HG03354 (cell line): ENCODE data around the gene LEAP2.

ENCODE experiments used
- ATAC-seq: cut with Tn5 transposase; IDR thresholded peaks from one replicate; pipeline ENCODE4 v1.9.1; 2021; ENCODE audit warnings: mild to moderate bottlenecking; ENCODE audit not compliant: unreplicated experiment, poor library complexity, severe bottlenecking

LEAP2 gene

DNA sequence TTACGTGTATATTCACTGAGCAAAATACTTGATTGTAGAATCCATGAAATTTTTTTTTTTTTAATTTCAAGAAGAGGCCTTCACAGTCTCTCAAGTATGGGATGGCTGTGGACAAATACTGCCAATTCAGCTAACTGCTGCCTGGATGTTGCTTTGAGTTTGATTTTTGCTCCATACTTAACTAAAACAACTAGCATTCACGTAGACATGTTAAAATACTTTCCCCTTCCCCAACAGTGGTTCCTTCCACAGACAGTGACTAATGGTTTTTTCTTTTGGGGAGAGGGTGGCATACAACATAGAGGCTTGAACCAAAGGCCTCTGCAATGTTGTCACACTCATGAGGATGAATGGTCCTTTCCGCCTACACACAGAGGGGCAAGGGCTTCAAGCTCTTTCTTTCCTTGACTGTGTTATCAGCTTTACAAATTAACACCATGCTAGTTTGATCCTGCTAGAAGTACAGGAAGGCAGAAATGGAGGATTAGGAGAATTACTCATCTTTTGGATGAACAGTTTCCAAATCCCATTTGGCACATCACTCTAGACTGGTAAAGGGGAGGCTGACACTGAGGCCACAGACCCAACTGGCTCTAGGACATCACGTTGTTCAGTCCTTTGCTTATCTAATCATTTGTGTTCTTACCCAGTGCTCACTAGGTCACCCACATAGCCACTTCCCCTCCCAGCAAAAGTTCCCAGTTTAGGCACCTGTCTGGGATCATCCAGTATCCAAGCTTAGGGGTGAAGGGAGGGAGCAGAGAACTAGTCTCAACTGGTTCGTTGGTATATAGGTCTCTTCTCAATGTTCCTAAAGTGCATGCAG, 1.8 kb upstream of the LEAP2 start:
- no peak for ATAC-seq

DNA sequence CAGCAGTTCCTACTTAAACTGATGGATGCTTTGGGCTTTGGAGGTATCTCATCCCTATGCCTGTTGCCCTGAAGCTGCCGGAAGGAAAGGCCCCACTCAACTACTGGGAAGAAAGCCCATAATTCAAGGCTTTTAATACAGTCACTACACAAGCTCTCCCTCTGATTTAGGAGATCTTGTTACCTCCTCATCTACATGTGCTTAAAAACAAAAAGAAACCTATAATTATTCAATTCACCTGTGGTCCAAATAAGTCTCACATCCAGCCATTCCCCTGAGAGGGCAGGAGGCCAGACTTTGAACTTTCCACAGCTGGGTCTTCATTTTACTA, 715 bp upstream of the LEAP2 start:
- no peak for ATAC-seq

DNA sequence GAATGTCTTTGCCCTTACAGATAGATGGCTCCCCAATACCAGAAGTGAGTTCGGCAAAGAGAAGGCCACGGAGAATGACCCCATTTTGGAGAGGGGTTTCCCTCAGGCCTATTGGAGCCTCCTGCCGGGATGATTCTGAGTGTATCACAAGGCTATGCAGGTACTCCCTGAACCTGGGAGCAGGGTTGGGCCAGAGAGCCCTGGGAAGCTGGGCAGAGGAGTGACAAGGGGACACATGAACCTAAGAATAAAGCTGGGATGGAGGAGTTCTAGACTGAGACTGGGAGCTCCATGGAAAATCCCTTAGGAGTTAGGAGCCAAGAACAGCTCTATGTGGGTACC, 433 bp downstream of the LEAP2 start:
- ATAC-seq: no peak

DNA sequence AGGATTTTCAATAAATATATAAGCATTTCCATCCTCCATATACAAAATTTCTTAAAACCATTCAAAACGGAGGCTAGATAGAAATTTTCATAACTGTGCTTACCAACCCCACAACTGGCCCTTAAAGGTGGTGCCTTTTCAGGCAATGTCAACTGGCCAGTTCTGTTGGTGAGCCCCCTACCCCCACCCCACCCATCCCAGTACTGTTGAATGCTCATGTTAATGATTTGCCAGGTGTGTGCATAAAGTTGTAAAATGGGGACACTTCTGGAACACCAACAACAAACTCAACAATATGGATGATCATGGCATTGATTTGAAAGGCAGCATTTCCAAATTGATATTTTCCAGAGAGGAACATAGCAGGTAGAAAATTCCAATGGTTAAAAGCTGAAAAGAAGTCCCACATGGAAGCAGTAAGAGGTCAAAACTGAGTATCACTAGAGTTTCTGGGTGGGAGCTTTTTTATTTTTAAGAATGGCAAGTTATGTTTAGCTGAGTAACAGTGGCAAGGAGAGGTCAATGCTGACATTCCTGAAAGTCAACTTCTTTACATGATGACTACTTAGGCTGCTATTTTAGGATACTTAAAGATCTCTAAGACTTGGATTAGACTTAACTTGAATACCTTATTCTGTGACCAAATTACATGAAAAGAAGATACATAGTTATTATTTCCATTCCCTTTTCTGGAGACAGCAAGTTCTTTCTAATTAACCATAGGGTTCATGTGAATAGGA, 2.7 kb downstream of the LEAP2 start:
- ATAC-seq: no peak

DNA sequence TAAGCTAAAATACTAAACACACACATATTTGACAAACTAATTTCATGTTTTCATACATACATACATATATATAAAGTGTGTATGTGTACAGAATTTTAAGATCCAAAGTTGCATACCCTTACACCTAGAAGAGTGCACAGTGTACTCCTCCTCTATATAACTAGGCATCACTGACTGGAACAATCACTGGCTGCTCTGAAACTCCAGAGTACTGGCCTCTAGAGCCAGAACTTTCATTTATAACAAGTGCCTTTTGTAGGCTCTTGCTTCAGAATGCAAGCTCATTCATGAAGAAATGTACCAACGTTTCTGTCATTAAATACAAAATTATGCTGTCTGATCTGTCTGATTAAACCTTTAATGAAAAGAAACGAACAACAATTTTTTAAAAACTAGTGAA, 4.0 kb downstream of the LEAP2 start:
- ATAC-seq: no peak

DNA sequence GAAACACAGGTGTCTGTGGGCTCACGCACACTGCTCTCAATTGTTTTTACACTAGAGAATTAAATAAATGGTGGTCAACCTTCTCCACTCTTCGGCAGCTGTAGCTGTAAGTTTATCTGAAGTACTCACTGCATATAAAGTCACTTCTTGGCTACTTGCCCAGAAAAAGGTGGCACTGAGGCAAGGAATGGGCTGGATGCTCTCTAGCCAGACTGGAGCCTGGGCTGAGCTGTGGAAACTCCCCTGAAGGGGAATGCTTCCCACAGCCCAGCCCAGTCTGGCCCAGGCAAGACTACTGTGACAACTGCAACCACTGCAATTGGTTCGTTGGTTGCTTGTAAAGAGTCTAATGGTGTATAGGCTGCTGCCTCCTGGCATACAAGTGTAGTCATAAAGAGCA, 4.5 kb downstream of the LEAP2 start:
- no peak for ATAC-seq

DNA sequence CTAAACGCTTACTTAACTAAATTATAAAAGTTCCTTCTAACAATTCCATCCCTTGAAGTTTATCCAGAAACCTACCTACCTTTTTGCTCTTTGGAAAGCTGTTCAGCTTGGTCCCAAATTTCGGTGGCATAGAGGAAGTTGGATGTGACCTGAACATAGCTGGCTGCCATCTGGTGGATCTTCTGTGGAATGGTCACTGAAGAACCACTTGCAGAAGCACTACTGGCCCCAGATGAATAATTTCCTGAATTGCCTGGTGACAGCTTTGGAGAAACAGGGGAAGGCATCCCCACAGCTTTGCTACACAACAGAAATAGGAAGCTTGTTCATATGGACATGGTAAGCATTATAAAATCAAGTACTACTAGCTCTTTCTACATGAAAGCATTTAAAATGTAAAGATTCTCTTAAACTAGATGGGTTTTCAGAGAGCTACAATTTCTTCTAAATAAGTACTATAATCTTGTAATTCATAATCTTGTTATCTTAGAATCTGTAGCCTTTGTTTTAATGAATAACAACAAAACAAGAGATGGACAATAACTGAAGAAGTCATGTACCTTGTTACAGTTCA, 9.9 kb downstream of the LEAP2 start:
- peak; percentile 75 for ATAC-seq

DNA sequence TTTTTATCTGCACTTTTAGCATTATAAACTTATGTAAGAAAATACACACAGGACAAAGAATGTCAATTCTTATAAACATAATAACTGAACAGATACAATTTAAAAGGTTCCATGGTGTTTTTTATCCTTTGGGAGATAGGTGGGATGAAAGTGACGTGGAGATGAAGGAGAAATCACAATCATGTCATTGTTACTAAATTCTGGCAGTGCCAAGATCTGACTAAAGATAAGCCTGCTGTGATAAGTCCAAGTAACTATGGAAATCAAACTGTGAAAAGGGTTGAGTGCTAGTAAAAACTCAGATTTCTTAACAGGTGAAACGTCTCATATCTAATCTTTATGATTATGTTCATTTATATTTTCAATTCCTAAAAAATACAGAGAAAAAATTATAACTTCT, 11.1 kb downstream of the LEAP2 start:
- ATAC-seq: no peak

DNA sequence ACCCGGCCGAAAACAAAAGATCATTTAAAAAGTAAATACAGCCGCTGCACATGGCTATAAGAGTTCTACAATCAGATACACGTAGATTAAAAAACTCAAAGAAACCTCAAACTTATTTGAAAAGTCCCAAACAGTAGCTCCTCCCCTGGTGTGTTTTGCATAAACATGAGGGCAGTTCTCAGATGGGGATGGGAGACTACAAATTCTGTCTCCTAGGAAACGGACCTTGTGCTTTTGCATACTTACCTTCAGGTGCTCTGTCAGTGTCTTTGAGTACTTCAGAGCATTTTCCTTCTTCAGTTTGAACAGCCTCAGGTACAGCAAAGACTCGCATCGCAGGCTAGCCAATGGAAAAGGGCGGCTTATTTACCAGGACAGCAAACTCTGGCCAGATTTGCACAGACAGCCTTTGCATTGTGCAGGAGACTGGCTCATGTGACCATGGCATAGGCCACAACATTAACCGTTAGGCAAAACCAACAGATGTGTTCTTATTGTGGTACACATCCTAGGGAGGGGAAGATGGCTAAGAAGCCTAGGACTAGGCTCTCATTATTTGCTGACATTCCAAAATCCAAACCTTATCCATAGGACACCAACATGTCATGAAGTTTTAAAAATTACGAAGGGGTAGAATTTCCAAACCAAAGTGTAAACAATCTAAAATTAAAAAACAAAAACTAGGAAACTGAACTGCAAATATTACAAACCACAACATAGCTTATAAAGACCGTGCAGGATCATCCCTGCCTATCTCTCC, 12.8 kb downstream of the LEAP2 start:
- no peak for ATAC-seq

DNA sequence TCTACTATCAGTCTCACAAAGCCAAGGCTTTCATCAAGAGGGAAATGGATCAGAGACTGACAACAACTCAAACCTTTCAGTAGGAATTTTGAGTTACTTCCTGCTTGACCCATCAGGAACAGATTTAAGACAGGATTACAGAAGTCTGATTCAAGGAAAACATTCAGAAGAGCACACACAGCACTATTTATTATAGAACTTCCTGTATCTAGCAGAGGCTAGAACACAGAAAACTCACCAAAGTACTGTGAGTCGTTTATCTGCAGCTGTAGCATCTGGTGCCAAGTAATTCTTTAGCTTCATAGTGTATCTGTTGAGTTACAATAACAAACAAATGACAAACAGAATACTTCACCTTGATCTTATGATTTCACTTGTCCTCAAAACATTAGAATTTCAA, 13.8 kb downstream of the LEAP2 start:
- no peak for ATAC-seq

DNA sequence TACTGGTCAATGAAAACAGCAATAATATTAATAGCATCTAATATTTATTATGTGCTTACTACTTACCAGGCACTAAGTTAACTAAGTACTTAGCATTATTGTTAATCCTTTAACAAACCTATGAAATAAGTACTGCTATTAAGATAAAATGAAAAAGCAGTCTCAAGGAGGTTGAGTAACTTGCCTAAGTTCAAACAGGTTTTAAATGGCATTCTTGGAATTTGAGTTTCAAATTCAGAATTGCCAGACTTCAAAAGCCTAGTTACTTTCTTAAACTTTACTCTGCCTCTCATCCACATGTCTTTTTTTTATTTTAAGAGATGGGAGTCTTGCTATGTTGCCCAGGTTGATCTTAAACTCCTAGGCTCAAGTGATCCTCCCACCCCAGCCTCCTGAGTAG, 16.0 kb downstream of the LEAP2 start:
- no peak for ATAC-seq

DNA sequence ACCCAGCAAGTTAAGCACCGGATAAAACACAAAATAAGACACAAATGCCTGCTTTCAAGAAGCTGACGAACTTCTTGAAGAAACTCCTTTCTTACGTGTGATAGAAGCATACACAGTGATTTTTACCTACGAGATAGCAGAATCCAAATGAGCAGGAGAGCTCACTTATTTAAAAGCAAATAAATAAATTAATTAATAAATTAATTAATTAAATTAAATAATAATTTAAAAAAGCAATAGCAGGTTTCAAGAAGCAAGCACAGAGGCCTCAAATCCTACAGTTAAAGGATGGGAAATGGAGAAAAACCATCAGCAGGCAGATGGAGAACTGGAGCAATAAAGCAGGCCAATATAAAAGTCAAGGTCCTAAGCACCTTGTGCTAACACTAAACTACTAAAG, 17.3 kb downstream of the LEAP2 start:
- ATAC-seq: no peak

DNA sequence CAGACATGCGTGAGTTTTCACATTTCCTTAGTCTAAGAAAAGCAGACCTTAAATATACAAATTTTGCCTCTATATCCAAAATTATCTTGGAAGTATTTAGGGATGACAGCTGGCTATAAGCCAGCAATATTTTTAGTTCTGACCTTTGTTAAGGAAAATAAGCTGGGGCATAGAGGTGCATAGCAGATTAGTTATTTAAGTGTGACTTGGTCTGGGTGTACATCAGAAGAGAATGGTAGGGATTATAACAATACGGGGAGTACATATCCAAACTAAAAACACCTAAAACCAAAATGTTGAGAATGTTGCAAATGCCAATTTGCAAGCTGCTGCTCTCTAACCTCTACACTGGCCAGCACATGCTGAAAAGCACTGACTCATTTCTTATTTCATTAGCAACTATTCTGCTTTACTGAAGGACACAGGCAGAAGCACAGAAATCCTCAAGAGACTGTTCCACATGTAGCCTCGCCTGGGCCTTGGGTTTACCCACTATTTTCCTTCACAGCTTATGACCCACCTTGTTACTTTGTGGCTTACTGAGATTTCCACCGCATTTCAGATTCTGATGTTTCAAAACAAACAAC, 22.3 kb downstream of the LEAP2 start:
- no peak for ATAC-seq

DNA sequence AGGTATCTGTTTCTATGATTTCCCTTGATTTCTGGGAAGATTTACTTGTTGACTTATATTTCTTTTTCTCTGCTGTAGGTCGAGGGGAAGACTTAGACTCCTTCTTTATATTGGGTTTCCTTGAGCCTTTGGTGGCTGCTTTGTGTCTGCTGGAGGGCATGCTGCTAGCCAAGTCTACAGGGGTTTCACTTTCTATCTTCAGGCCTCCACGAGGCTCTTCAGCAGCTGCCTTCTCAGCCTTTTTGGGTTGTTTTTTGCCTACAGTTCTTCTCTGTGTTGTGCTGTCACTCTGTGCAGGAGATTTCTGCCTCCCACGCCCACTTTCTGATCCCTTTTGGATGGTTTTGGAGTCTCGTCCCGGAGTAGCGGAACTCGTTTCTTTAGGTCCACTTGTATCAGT, 23.2 kb downstream of the LEAP2 start:
- ATAC-seq: no peak

DNA sequence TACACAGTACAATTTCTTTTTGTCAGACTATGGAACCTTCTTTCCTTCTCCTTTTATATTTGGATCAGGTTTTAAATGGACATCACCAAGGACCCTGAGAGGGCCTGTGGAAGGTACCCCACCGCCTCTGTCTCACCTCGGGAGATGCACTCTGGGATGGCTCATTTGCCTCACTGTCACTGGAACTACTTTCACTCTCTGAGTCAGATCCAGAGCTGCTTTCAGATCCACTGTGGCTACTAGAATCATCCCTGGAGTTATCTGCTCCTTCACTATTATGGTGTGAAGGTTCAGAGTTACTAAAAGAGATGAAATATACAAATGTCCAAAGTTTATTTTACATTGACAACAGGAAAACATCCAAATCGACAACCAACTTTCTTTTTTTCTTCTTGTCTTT, 24.6 kb downstream of the LEAP2 start:
- ATAC-seq: no peak

DNA sequence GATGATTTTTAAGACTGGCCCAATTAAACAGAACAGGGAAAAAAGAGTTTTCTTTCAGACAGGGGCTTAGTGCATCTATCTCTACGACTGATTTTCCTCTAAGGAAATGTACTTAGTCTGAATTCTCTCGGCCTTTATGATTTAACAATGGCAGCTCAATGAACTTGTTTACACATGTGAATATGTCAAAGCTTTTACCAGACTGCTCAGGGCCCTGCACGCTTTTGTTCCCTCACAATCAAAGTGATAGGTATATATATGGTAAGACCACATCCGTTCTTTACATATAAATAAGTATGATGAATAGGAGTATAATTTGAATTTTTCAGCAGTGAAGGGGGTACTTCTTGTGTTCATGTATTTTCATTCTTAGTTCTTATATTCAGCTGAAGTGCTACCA, 27.6 kb downstream of the LEAP2 start:
- ATAC-seq: no peak

DNA sequence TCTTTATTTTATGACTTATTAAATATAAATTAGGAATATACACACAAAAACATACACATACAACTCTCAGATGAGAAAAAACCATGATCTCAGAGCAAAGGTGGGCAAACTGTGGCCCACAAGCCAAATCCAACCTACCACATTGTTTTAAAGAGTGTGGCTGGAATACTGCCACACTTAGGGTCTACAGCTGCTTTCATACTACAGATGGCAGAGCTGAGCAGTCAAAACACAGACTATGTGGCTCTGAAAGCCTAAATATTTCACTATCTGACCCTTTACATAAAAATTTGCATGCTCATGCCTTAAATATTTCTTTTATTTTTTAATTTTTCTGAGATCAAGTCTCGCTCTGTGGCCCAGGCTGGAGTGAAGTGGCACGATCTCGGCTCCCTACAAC, 28.3 kb downstream of the LEAP2 start:
- no peak for ATAC-seq

DNA sequence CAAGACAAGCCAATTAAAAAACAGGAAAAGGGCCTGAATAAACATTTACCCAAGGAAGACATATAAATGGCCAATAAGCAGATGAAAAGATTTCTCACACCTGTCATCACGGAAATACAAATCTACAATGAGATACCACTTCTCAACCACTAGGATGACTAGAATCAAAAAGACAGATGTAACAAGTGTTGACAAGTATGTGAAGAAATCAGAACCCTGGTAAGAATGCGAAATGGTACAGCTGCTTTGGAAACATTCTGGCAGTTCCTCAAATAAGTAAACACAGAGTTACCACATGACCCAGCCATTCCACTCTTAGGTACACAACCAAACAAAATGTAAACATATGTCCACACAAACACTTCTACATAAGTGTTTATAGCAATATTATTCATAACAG, 32.5 kb downstream of the LEAP2 start:
- ATAC-seq: no peak

DNA sequence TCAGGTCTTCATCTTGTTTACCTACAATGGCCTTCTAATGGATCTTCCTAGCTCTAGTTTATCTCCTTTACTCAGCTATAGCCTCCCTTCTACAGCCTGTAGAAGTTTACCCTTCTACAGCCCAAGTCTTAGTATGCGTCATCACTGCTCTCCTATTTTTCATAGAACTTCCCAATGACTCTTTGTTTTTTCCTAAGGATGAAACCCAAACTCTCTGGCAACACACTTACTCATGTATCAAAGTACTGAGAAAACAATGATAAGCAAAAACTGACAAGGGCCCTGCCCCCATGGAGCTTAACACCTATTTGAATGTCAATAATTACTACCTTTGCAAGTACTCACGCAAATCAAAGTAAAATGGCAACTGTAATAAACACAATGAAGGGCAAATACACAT, 33.7 kb downstream of the LEAP2 start:
- ATAC-seq: no peak

DNA sequence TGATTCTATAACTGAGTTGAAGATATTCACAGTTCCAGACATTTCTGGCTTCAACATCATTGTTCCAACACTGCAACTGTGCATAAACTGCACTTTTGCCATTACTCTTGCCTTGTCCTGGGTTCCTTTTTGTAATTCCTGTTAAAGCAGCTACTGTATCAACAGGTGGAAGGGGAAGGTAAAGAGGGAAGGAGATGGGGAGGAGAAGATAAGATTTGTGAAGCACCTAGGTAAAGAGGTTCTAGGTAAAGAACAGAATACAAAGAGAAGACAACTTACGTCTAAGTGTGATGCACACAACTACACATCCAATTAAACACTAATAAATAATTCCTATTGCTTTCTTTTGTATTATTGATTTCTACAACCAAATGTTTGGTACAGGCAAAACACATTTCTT, 36.2 kb downstream of the LEAP2 start:
- no peak for ATAC-seq
